Gastrocnemius medialis (tissue), 4 donors: ENCODE data around the gene ARHGAP25. TPM values are rescaled to one million over a fixed set of nuclear protein-coding genes. Genes with fewer than 3 reads are reported as not detected.

ENCODE experiments used
- ATAC-seq, 2 donors: fragments of 150-250 bp; one replicate each; pipeline ENCODE4 v1.9.1; 2016
- DNase-seq, 2 donors: peaks; one replicate each; pipeline ENCODE4 v3.0.0-alpha.2; 2019
- H3K27ac ChIP-seq, 4 donors: fragments of 200-600 bp; sonication (generic); 1 replicate in 1 of 4; 2 replicates in 3 of 4; pipeline ENCODE4 v1.5.1; 2016 to 2018; ENCODE audit warnings: mild to moderate bottlenecking in 2 of 4, moderate library complexity in 1 of 4
- H3K27me3 ChIP-seq, 3 donors: fragments of 200-600 bp; sonication (generic) in 2 of 3; 1 replicate in 1 of 3; 2 replicates in 2 of 3; pipeline versions ENCODE4 v1.5.1 to v1.6.0; 2016 to 2019; ENCODE audit warnings: mild to moderate bottlenecking in 1 of 3, moderate library complexity in 1 of 3
- H3K36me3 ChIP-seq, 2 donors: fragments of 200-600 bp; sonication (generic) in 1 of 2; one replicate each; pipeline ENCODE4 v1.5.1; 2017 to 2018
- H3K4me1 ChIP-seq, 2 donors: fragments of 200-600 bp; sonication (generic) in 1 of 2; one replicate each; pipeline ENCODE4 v1.5.1; 2016 to 2017; ENCODE audit warnings: mild to moderate bottlenecking in 2 of 2
- H3K4me3 ChIP-seq, 4 donors: fragments of 200-600 bp; sonication (generic) in 3 of 4; 1 replicate in 1 of 4; 2 replicates in 3 of 4; pipeline ENCODE4 v1.5.1; 2016 to 2019; ENCODE audit warnings: mild to moderate bottlenecking in 2 of 4
- H3K9me3 ChIP-seq, 3 donors: fragments of 200-600 bp; sonication (generic) in 2 of 3; 1 replicate in 1 of 3; 2 replicates in 2 of 3; pipeline ENCODE4 v1.5.1; 2016 to 2019
- POLR2A ChIP-seq, 2 donors: fragments of 450-650 bp; IDR thresholded peaks; one replicate each; pipeline ENCODE4 v1.6.1; 2017; ENCODE audit warnings: antibody characterized with exemption in 2 of 2, mild to moderate bottlenecking in 2 of 2, moderate library complexity in 2 of 2
- in situ Hi-C, 4 donors: fragments of 200-750 bp; cut with MboI; loops; one replicate each; pipeline versions ENCODE4 v1.15.0 to v1.8.0; 2017; ENCODE audit warnings: low sequenced_read_pairs in 4 of 4
- intact Hi-C: fragments of 100-400 bp; cut with DNase I; formaldehyde crosslinking; loops from one replicate; pipeline ENCODE4 v1.15.1; 2023; ENCODE audit warnings: low total_unique reads
- total RNA-seq, 4 donors: library from RNA; depleted of rRNA; stranded (reverse); fragments of >200 nt; gene quantifications; one replicate each; pipeline versions ENCODE4 v1.1.0 to v1.2.3, GENCODE V29; 2016
- TF ChIP-seq, protein P1 (sequence below), 5 experiments: fragments of 450-650 bp in 3 of 5; fragments of 200-600 bp in 2 of 5; sonication (generic) in 2 of 5; IDR thresholded peaks in 4 of 5; conservative IDR thresholded peaks in 1 of 5; 1 replicate in 4 of 5; 2 replicates in 1 of 5; pipeline ENCODE4 v1.5.1; 2016 to 2019; ENCODE audit warnings: antibody characterized with exemption in 5 of 5, mild to moderate bottlenecking in 3 of 5, moderate library complexity in 3 of 5

Gene ARHGAP25
- total RNA-seq, 4 donors from 2014 or later, result 1.9 to 6.8 (median 3.0) TPM

DNA sequence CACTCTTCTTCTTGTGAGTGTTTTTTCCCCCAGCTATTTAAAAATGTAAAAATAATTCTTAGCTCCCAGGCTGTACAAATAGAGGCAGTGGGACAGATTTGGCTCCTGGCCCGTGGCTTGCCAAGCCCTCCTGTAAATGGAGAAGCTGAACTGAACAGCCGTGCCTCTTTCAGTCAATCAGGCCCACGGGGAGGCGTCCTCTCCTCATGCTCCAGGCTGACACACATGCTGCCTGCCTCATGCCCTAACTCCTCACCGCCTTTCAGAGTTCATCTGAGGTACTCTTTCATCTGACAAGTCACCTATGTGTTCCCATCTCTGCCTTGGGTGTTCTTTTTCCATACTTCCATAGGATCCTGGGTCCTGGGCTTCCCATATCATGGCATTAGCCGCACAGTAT, 77.6 kb downstream of the ARHGAP25 start:
- no peaks in the 10 kb centered on the region for H3K36me3 ChIP-seq
- no peaks in the 10 kb centered on the region for H3K9me3 ChIP-seq
- no peak overlapping the region for H3K4me3 ChIP-seq
- TF ChIP-seq, protein P1, sequence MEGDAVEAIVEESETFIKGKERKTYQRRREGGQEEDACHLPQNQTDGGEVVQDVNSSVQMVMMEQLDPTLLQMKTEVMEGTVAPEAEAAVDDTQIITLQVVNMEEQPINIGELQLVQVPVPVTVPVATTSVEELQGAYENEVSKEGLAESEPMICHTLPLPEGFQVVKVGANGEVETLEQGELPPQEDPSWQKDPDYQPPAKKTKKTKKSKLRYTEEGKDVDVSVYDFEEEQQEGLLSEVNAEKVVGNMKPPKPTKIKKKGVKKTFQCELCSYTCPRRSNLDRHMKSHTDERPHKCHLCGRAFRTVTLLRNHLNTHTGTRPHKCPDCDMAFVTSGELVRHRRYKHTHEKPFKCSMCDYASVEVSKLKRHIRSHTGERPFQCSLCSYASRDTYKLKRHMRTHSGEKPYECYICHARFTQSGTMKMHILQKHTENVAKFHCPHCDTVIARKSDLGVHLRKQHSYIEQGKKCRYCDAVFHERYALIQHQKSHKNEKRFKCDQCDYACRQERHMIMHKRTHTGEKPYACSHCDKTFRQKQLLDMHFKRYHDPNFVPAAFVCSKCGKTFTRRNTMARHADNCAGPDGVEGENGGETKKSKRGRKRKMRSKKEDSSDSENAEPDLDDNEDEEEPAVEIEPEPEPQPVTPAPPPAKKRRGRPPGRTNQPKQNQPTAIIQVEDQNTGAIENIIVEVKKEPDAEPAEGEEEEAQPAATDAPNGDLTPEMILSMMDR (IDR thresholded peaks at IDR 0.05 in 4 of 5, conservative IDR thresholded peaks at IDR 0.05 in 1 of 5), result no peak
- TF ChIP-seq POLR2A (IDR thresholded peaks at IDR 0.05), result no peak
- no peak for ATAC-seq
- no peak for DNase-seq
- no peaks in the 10 kb centered on the region for H3K4me1 ChIP-seq
- no peaks in the 10 kb centered on the region for H3K27me3 ChIP-seq
- no peak overlapping the region for H3K27ac ChIP-seq
- in situ Hi-C loops (no loop called here), intact Hi-C loops (no loop called here)

DNA sequence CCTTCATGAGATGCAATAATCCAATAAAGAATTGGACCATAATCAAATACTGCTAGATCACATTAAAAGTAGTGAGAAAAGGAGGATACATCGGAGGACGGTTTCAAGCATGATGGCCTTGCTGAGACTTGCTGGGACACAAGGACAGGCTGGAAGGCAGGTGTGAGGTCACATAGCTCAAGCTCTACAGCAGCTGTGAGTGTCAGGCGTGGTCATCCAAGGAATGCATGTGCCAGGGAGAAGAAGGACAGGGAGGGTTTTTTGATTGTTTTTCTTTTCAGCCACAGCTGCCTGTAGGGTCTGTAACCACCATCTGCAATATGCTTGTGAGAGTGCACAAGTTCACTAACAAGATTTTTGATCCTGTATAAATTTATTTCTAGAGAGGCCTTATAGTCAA, 79.0 kb downstream of the ARHGAP25 start:
- no peaks in the 10 kb centered on the region for H3K36me3 ChIP-seq
- intact Hi-C loops, result no loop called here

DNA sequence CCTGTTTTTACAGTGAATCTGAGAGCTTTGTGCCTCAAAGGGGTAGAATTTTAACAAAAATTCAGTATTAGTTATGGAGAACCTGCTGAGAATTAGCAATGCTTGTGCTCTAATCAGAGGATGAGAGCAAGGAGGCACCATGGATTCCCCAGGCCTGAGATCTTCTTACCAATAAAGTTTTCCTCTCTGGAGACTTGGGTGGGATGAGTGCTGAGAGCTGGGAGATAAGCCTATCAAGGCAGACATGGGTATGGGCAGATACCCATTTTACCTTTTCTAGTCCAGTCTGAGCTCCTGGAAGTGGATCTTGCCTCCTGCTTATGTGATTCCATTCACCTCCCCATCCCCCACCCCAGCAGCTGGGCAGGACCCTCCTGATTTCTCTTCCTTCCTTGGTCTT, 82.7 kb downstream of the ARHGAP25 start:
- Histone ChIP-seq H3K4me1 (no peaks in the 10 kb centered on the region), H3K9me3 (no peaks in the 10 kb centered on the region), H3K36me3 (no peaks in the 10 kb centered on the region), H3K27ac (no peak overlapping the region), H3K4me3 (no peak overlapping the region), H3K27me3 (no peaks in the 10 kb centered on the region)
- intact Hi-C loops (no loop called here), in situ Hi-C loops (no loop called here)
- ATAC-seq (no peak), DNase-seq (no peak)
- TF ChIP-seq POLR2A (IDR thresholded peaks at IDR 0.05), result no peak
- TF ChIP-seq, protein P1 (IDR thresholded peaks at IDR 0.05 in 4 of 5, conservative IDR thresholded peaks at IDR 0.05 in 1 of 5), result no peak

More for the DNA sequence above, 79.0 kb downstream of the ARHGAP25 start:
- Histone ChIP-seq H3K4me3 (no peak overlapping the region), H3K27ac (no peak overlapping the region), H3K4me1 (no peaks in the 10 kb centered on the region), H3K9me3 (no peaks in the 10 kb centered on the region), H3K27me3 (no peaks in the 10 kb centered on the region)
- DNase-seq (no peak), ATAC-seq (no peak)
- in situ Hi-C loops, result no loop called here
- no peak for TF ChIP-seq POLR2A (IDR thresholded peaks at IDR 0.05)
- TF ChIP-seq, protein P1 (IDR thresholded peaks at IDR 0.05 in 4 of 5, conservative IDR thresholded peaks at IDR 0.05 in 1 of 5), result no peak

DNA sequence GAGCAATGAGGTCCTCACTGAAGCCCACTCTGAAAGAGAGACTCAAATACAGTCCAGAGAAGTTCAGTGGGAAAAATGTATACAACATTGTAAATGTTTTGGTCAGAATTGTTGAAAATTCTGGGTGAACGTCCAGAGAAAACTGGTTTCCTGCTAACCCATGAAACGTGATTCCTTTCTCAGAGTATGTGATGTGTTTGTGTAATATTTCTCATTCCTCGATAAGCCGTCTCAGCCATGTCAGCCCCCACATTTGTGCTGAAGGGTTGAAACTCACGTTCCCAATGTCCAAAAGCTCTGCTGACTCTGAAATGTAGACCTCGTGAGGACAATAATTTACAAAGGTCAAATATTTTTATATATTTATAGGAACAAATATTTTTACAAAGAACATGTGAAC, 84.9 kb downstream of the ARHGAP25 start:
- no peaks in the 10 kb centered on the region for H3K36me3 ChIP-seq
- ATAC-seq, result no peak
- in situ Hi-C loops, result no loop called here

More for the DNA sequence above, 84.9 kb downstream of the ARHGAP25 start:
- no peaks in the 10 kb centered on the region for H3K9me3 ChIP-seq
- H3K4me3 ChIP-seq, result no peak overlapping the region
- H3K4me1 ChIP-seq, result no peaks in the 10 kb centered on the region
- DNase-seq, result no peak
- H3K27me3 ChIP-seq, result no peaks in the 10 kb centered on the region
- no peak for TF ChIP-seq POLR2A (IDR thresholded peaks at IDR 0.05)
- TF ChIP-seq, protein P1 (IDR thresholded peaks at IDR 0.05 in 4 of 5, conservative IDR thresholded peaks at IDR 0.05 in 1 of 5), result no peak
- H3K27ac ChIP-seq, result no peak overlapping the region
- intact Hi-C loops, result no loop called here
